GM12878 (cell line): Measurements from ENCODE around the gene DYNLT2.

Source experiments
- CBX5 ChIP-seq: sonication (generic); IDR thresholded peaks from 2 replicates; pipeline ENCODE4 v1.6.1; 2016; ENCODE audit warnings: low read depth, moderate library complexity, mild to moderate bottlenecking, inconsistent platforms
- CEBPZ ChIP-seq: fragments of 150-350 bp; IDR thresholded peaks from 2 replicates; pipeline ENCODE4 v1.6.1; 2016; ENCODE audit warnings: low read depth, low read length
- CTCF ChIP-seq, 3 experiments: IDR thresholded peaks in 2 of 3; conservative IDR thresholded peaks in 1 of 3; 2 replicates each; pipeline ENCODE4 v1.5.1; 2011; ENCODE audit warnings: low read depth in 3 of 3, low read length in 3 of 3, mild to moderate bottlenecking in 3 of 3, control low read depth in 2 of 3, moderate library complexity in 2 of 3, inconsistent platforms in 1 of 3, mixed read lengths in 1 of 3; ENCODE audit not compliant: control insufficient read depth in 2 of 3, insufficient read depth in 1 of 3; ENCODE audit errors: extremely low read depth in 1 of 3
- EP300 ChIP-seq, 2 experiments: fragments of 150-350 bp in 1 of 2; IDR thresholded peaks; 2 replicates each; pipeline ENCODE4 v1.6.1; 2011 to 2012; ENCODE audit warnings: low read depth in 2 of 2, low read length in 2 of 2, borderline replicate concordance in 1 of 2, improper control_type of control experiment in 1 of 2, inconsistent platforms in 1 of 2; ENCODE audit not compliant: control insufficient read depth in 1 of 2
- EZH2 ChIP-seq: IDR thresholded peaks from 2 replicates; pipeline ENCODE4 v1.6.1; 2012; ENCODE audit warnings: low read depth, mild to moderate bottlenecking, control low read depth, inconsistent platforms, low read length, borderline replicate concordance; ENCODE audit not compliant: control insufficient read depth
- USF1 ChIP-seq: IDR thresholded peaks from 2 replicates; pipeline ENCODE4 v1.6.1; 2011; ENCODE audit warnings: borderline replicate concordance, low read depth, mild to moderate bottlenecking, moderate library complexity, mixed read lengths, low read length; ENCODE audit not compliant: insufficient read depth; ENCODE audit errors: extremely low read length

- TF ChIP-seq EZH2: no peak
- no peak for TF ChIP-seq CTCF (IDR thresholded peaks at IDR 0.05 in 2 of 3, conservative IDR thresholded peaks at IDR 0.05 in 1 of 3; ENCODE audit: control insufficient read depth in 2 of 3, extremely low read depth in 1 of 3, insufficient read depth in 1 of 3, low read depth in 3 of 3, low read length in 3 of 3)
- no peak for TF ChIP-seq CBX5
- TF ChIP-seq USF1: no peak
- no peak for TF ChIP-seq EP300 (IDR thresholded peaks at IDR 0.05; ENCODE audit: borderline replicate concordance in 1 of 2, control insufficient read depth in 1 of 2, low read depth in 2 of 2, low read length in 2 of 2)
- no peak for TF ChIP-seq CEBPZ
Observed at GRCh38 chr6:169774347-169774746, 23.0 kb upstream of the DYNLT2 start.
